ENCODE results near the gene MPI. TPM values are rescaled to one million over a fixed set of nuclear protein-coding genes. Genes with fewer than 3 reads are reported as not detected.

Gene MPI
- total RNA-seq, 1 experiment from 2014 or later, result 57.5 TPM

DNA sequence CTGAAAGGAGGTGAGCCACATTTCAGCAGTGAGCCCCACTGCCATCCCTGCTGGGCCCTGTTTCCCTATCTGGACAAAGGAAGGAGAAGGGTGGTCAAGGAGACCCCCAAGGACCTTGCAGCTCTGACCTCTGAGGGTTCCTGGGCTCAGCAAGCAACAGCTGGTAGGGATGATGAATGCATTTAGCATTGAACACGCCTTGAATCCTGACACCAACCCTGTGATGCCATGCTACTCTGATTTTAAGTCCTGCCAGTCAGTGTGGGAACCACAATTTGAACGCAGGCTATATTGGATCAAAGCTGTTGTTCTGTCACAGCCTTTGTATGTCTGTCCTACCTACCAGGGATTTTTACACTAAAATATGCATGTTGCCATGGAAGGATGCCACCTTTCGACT, 6.5 kb downstream of the MPI start:
- DNase-seq, result no peak
- Mint-ChIP-seq H3K4me1 (no peaks in the 10 kb centered on the region), H3K36me3 (ENCODE audit: insufficient read depth in 1 of 3, low read depth in 3 of 3) (peaks cover 28 to 63% (median 51%) of the 10 kb centered on the region in 3 experiments; a peak in 6 of 7 replicates), H3K4me3 (no peak overlapping the region), H3K27ac (no peak overlapping the region), H3K27me3 (ENCODE audit: low read depth) (no peaks in the 10 kb centered on the region), H3K9me3 (no peaks in the 10 kb centered on the region)
- H4K20me1 ChIP-seq (ENCODE audit: control insufficient read depth, insufficient read depth, insufficient read length), result no peaks in the 10 kb centered on the region
- H4K5ac ChIP-seq (ENCODE audit: insufficient read length, low read depth, low read length), result no peak overlapping the region
- no peak overlapping the region for H2BK15ac ChIP-seq (ENCODE audit: low read depth, low read length)
- no peaks in the 10 kb centered on the region for H3K4me1 ChIP-seq (ENCODE audit: insufficient read depth, low read length)
- no peak overlapping the region for H3K4ac ChIP-seq (ENCODE audit: low read depth, low read length)
- H2AFZ ChIP-seq (ENCODE audit: low read length), result no peak overlapping the region
- H3K79me1 ChIP-seq (ENCODE audit: insufficient read depth, low read depth, low read length, poor library complexity, severe bottlenecking), result no peaks in the 10 kb centered on the region
- no peaks in the 10 kb centered on the region for H3K23me2 ChIP-seq (ENCODE audit: insufficient read length, low read depth, low read length, poor library complexity, severe bottlenecking)
- no peak overlapping the region for H2AK5ac ChIP-seq (ENCODE audit: insufficient read length, low read length)
- H4K8ac ChIP-seq (replicated peaks; ENCODE audit: insufficient read length, low read depth, low read length), result no peak overlapping the region
- no peak overlapping the region for H2BK20ac ChIP-seq (ENCODE audit: low read depth, low read length, poor library complexity, severe bottlenecking)
- H3K9ac ChIP-seq (ENCODE audit: extremely low read depth, insufficient read length, low read length), result no peak overlapping the region
- no peak overlapping the region for H3K4me2 ChIP-seq (ENCODE audit: insufficient read depth, insufficient read length, low read length)
- H3K27ac ChIP-seq (ENCODE audit: insufficient read length, low read depth, low read length), result no peak overlapping the region
- no peaks in the 10 kb centered on the region for H3K79me2 ChIP-seq (ENCODE audit: insufficient read depth, low read length)
- no peak overlapping the region for H3K23ac ChIP-seq (ENCODE audit: insufficient read length, low read depth, low read length)
- H2BK12ac ChIP-seq (ENCODE audit: insufficient read length, low read depth, low read length), result no peak overlapping the region
- no peak overlapping the region for H3K56ac ChIP-seq (ENCODE audit: insufficient read length, low read depth, low read length)
- H3K18ac ChIP-seq (ENCODE audit: insufficient read length, low read depth, low read length), result no peak overlapping the region
- H4K91ac ChIP-seq (ENCODE audit: insufficient read length, low read depth, low read length), result no peak overlapping the region
- H3K27me3 ChIP-seq (ENCODE audit: insufficient read depth, low read length), result no peaks in the 10 kb centered on the region
- TF ChIP-seq CTCF (conservative IDR thresholded peaks at IDR 0.05), result no peak
- no peak overlapping the region for H3T11ph ChIP-seq (ENCODE audit: low read length)
- no CpG with 5 or more reads among the region's 3 CpGs for WGBS (ENCODE audit: extremely low coverage, insufficient read length, low lambda C conversion rate)
- H2BK120ac ChIP-seq (ENCODE audit: low read depth, low read length, poor library complexity, severe bottlenecking), result no peak overlapping the region
- H3K9me3 ChIP-seq (ENCODE audit: control insufficient read depth, low read depth, low read length), result no peaks in the 10 kb centered on the region
- no peak overlapping the region for H3K14ac ChIP-seq (ENCODE audit: insufficient read depth, low read length)
- H2BK5ac ChIP-seq (ENCODE audit: insufficient read length, low read length), result no peak overlapping the region
